C4-2B (cell line): Measurements from ENCODE around the gene CSTPP1.

Source experiments
- H3K27ac ChIP-seq: fragments of 450-650 bp; 2 replicates; pipeline ENCODE4 v1.5.1; 2017
- ZFX ChIP-seq: fragments of 450-650 bp; IDR thresholded peaks from 2 replicates; pipeline ENCODE4 v1.6.1; 2017
- TF ChIP-seq, protein P1 (sequence below): fragments of 450-650 bp; conservative IDR thresholded peaks from 2 replicates; pipeline ENCODE4 v1.5.1; 2017; ENCODE audit warnings: mild to moderate bottlenecking

CSTPP1 gene

DNA sequence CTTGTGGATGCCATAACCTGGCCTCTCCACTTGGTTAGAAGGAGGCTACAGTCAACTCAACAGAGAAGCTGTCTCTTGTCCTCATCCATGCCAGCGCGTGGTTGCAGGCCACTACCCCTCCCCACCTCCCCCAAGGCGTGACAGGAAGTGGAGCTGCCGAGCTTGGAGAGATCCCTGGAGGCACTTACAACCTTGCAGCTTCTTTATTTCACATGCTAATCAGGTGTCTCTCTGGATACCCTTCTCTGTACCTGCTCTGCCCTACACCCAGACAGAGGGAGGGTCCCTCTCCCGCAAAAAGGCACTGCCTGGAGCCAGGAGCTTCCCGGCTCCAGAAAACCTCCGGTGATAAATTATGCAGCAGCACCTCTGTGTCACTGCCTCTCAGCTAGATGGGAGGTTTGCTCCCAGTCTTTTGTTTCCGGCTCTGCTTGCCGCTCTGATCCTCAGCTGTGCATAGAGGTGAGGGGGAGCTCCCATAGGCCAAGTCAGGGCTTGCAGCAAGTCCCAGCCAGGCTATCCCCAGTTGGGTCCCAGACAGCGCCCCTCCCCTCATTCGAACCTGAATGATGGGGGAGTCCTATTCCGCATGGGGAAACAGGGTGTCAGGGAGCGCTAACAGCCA, 23.9 kb upstream of the CSTPP1 start:
- no peak for TF ChIP-seq ZFX
- TF ChIP-seq, protein P1, sequence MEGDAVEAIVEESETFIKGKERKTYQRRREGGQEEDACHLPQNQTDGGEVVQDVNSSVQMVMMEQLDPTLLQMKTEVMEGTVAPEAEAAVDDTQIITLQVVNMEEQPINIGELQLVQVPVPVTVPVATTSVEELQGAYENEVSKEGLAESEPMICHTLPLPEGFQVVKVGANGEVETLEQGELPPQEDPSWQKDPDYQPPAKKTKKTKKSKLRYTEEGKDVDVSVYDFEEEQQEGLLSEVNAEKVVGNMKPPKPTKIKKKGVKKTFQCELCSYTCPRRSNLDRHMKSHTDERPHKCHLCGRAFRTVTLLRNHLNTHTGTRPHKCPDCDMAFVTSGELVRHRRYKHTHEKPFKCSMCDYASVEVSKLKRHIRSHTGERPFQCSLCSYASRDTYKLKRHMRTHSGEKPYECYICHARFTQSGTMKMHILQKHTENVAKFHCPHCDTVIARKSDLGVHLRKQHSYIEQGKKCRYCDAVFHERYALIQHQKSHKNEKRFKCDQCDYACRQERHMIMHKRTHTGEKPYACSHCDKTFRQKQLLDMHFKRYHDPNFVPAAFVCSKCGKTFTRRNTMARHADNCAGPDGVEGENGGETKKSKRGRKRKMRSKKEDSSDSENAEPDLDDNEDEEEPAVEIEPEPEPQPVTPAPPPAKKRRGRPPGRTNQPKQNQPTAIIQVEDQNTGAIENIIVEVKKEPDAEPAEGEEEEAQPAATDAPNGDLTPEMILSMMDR = no peak
- H3K27ac ChIP-seq = no peak overlapping the region

DNA sequence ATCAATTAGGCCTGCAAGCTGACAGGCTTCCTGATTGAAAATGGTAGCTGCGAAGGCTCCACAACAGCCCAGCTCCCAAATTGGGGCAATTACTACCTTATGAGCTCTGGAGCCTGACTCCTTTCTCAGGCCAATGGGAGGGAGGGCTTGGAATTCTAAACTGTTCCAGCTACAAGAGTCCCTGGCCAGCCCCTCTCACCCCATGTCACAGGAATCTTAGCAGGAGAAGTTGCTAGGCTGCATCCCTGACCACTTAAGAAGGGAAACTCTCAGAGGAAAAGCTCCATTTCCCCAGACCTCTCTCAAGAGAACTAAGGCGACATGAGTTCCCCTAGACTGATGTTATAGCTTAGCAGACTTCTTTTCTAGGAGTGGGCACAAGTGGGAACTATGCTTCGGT, 23.1 kb upstream of the CSTPP1 start:
- no peak for TF ChIP-seq ZFX
- TF ChIP-seq, protein P1 = no peak
- H3K27ac ChIP-seq = no peak overlapping the region

DNA sequence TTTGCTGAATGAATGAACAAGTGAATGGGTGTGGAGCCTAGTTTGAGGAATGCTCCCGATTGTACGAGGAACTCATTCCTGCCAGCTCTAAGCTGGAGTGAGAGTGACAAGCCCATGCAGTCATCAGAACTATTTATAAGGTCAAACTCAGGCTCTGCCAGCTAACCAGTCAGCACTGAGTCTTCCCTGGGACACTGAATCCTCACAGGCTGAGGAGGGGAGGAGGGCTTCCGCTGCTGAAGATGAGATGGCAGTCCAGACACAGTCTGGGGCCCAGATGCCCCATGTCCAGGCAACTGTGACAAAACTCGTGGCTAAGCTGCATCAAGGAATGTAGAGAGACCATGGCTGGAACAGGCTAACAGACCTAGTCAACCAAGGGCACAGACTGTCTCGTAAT, 22.2 kb upstream of the CSTPP1 start:
- no peak overlapping the region for H3K27ac ChIP-seq
- TF ChIP-seq ZFX = no peak
- TF ChIP-seq, protein P1 = no peak

DNA sequence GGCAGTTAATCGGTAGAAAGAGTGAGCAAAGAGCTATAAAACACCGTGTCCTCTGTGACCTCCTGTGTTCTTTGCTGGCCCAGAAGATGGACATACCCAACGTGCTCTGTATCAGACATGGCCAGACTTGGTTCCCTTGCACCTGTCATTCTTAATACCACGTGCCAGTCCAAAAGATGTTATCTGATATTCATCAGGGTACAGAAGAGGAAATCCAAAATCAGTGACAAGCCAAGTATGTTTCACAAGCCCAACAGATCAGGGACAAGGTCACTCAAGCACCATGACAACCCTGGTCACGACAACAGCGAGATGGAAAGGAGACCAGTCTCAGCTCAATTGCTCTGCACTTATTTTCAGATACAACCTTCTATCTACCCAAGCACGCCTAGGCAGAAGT, 21.7 kb upstream of the CSTPP1 start:
- no peak overlapping the region for H3K27ac ChIP-seq
- TF ChIP-seq ZFX = no peak
- TF ChIP-seq, protein P1 = no peak

DNA sequence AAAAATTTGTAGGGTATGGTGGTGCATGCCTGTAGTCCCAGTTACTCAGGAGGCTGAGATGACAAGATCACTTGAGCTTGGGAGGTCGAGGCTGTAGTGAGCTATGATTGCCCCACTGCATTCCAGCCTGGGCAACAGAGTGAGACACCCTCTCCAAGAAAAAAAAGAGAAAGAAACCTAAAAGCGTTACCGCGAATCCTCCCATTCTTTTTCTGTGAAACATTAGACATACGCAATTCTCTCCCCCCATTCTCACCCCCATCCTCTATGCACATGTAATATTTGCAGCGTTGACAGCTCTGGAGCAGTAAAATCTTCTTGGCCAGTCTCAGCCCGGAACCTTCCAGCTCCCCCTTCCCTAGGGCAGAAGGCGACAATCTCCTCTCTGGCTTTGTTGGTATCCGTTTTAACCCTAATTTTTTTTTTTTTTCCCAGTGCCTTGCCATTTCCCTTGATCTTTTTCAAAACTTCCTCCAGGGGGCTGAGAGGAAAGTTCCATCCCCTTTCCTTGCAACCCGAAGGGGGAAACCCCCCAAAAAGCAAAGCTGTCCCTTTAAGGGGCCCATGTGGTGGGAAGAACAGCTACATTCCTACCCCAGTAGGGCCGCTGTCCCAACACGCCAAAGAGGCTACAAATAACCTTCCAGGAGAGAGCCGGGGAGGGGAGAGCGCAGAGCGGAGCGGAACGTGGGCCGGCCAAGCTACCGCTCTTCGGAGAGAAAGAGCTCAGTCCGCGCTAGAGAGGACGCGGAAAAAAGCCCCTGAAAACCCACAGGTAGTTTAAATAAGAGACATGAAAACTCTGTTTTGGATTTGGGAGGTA, 20.1 kb upstream of the CSTPP1 start:
- H3K27ac ChIP-seq = no peak overlapping the region
- no peak for TF ChIP-seq ZFX
- TF ChIP-seq, protein P1 = no peak

DNA sequence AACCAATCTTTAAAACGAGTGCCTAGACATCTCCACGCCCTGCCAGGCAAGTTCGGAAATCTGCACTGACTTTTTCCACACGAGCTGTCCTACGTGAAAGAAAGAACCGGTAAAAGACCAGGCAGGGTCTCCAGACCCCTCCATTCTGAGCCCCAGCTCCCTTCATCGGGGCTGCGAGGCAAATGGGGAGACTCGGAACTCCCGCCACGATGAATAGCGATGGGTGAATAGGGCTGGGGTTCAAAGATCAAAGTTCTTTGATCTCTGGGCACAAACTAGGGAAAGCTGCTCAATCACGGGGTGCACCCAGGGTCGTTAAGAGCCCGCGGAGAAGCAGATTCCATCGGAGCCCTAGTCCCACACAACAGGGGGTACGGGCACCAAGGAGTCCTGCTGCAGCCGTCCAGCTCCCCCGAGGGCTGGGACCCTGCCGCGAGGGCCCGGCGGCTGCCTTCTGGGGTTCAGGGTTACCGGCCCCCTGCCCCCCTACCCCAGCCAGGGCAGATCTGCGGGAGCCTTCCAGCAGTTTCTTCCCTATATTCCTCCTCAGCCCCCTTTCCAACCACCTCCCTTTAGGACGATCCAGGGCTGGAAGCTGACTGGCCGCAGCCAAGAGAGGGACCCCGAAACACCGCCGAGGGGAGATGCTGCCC, 19.3 kb upstream of the CSTPP1 start:
- TF ChIP-seq ZFX = no peak
- TF ChIP-seq, protein P1 = no peak
- no peak overlapping the region for H3K27ac ChIP-seq

DNA sequence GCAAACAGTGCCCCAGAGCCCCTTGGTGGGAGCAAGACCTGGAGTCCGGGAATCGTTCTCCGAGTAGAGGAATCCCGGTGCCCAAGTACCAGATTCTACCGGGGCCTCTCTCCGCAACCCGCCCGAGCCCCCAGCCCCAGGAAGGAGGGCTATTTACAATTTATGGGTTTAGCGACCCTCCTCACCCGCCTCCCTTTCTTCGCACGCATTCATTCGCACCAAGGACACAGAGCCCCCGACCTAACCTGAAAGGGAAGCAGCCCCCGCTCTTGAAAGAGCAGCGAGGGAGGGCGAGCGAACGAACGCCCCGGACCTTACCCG, 18.8 kb upstream of the CSTPP1 start:
- no peak for TF ChIP-seq ZFX
- TF ChIP-seq, protein P1 = no peak
- H3K27ac ChIP-seq = no peak overlapping the region
